Mesenteric fat pad (tissue), 1 donor: ENCODE results near the gene CCND1. TPM values are rescaled to one million over a fixed set of nuclear protein-coding genes. Genes with fewer than 3 reads are reported as not detected.
A peak's percentile ranks its signal among the peaks of the same experiment; 100 is the strongest.

ENCODE experiments used
- DNase-seq: peaks from one replicate; pipeline ENCODE4 v3.0.0-alpha.2; 2020; ENCODE audit warnings: low spot score
- total RNA-seq: library from RNA; stranded (reverse); fragmentation: NEBNext Ultra II Directional; extraction: Animal tissue kit (Norgen Biotek cat#: 25700); gene quantifications from one replicate; pipeline ENCODE4 v1.2.1, GENCODE V29; 2021
- donor health status: DM: yes; HTN: yes; CAD: no.

The CCND1 gene
- total RNA-seq, 1 donor from 2014 or later, result 788 TPM

GRCh38 chr11:69664103-69664775 is 23.3 kb downstream of the CCND1 start:
- DNase-seq, result peak; percentile 86

- peak; percentile 62 for DNase-seq
Measured at GRCh38 chr11:69664901-69665300, 23.9 kb downstream of the CCND1 start.

GRCh38 chr11:69665669-69666068 is 24.7 kb downstream of the CCND1 start:
- DNase-seq, result peak; percentile 60

- no peak for DNase-seq
Measured at GRCh38 chr11:69666261-69666660, 25.3 kb downstream of the CCND1 start.

GRCh38 chr11:69666752-69667536 is 26.0 kb downstream of the CCND1 start:
- peak; percentile 87 for DNase-seq

GRCh38 chr11:69667619-69668604 is 27.0 kb downstream of the CCND1 start:
- DNase-seq, result peak; percentile 82

- DNase-seq, result peak; percentile 41
Measured at GRCh38 chr11:69669486-69669885, 28.5 kb downstream of the CCND1 start.

- DNase-seq, result peak; percentile 93
Measured at GRCh38 chr11:69670158-69670845, 29.3 kb downstream of the CCND1 start.

GRCh38 chr11:69671734-69672465 is 30.9 kb downstream of the CCND1 start:
- peak; percentile 59 for DNase-seq

GRCh38 chr11:69674267-69674885 is 33.4 kb downstream of the CCND1 start:
- DNase-seq, result peak; percentile 85

- peak; percentile 99 for DNase-seq
Measured at GRCh38 chr11:69674886-69675714, 34.1 kb downstream of the CCND1 start, which contains the start of gene LTO1. LTO1 (minus strand) TSS chr11:69675353; CDS start chr11:69675239, 114 bp downstream.

GRCh38 chr11:69677749-69678148 is 36.8 kb downstream of the CCND1 start:
- DNase-seq, result no peak

- DNase-seq, result no peak
Measured at GRCh38 chr11:69680688-69681087, 39.7 kb downstream of the CCND1 start.

- DNase-seq, result no peak
Measured at GRCh38 chr11:69682221-69682620, 41.3 kb downstream of the CCND1 start.

- DNase-seq, result peak; percentile 20
Measured at GRCh38 chr11:69682681-69683326, 41.8 kb downstream of the CCND1 start.

- DNase-seq, result no peak
Measured at GRCh38 chr11:69683764-69684333, 42.9 kb downstream of the CCND1 start.

- no peak for DNase-seq
Measured at GRCh38 chr11:69684651-69685050, 43.7 kb downstream of the CCND1 start.

- DNase-seq, result no peak
Measured at GRCh38 chr11:69685348-69685747, 44.4 kb downstream of the CCND1 start.
